Smooth muscle cell (in vitro differentiated cells): ENCODE measurements around the gene LAMA2. TPM values are rescaled to one million over a fixed set of nuclear protein-coding genes. Genes with fewer than 3 reads are reported as not detected.

ENCODE experiments used
- DNase-seq: peaks from one replicate; lab custom pipeline; 2025; ENCODE audit not compliant: unreplicated experiment; lab: John Stamatoyannopoulos, UW
- H2AFZ ChIP-seq: fragments of 200-600 bp; sonication (generic); 2 replicates; pipeline ENCODE4 v1.6.0; 2016; ENCODE audit warnings: antibody characterized with exemption, low read depth, mild to moderate bottlenecking
- H3F3A ChIP-seq: fragments of 200-600 bp; sonication (generic); 2 replicates; pipeline ENCODE4 v1.6.0; 2017; ENCODE audit warnings: antibody characterized with exemption, low read depth
- H3K27ac ChIP-seq: fragments of 200-600 bp; sonication (generic); 2 replicates; pipeline ENCODE4 v1.5.1; 2016; ENCODE audit warnings: low read depth, mild to moderate bottlenecking
- H3K27me3 ChIP-seq: fragments of 200-600 bp; sonication (generic); 2 replicates; pipeline ENCODE4 v1.6.1; 2016; ENCODE audit warnings: low read depth, mild to moderate bottlenecking
- H3K36me3 ChIP-seq: fragments of 200-600 bp; sonication (generic); 2 replicates; pipeline ENCODE4 v1.5.1; 2016; ENCODE audit warnings: low read depth
- H3K4me1 ChIP-seq: fragments of 200-600 bp; sonication (generic); 2 replicates; pipeline ENCODE4 v1.5.1; 2016; ENCODE audit warnings: low read depth
- H3K4me2 ChIP-seq: fragments of 200-600 bp; sonication (generic); 2 replicates; pipeline ENCODE4 v1.6.0; 2016; ENCODE audit warnings: mild to moderate bottlenecking
- H3K4me3 ChIP-seq: fragments of 200-600 bp; sonication (generic); 2 replicates; pipeline ENCODE4 v1.5.1; 2016; ENCODE audit warnings: mild to moderate bottlenecking
- H3K79me2 ChIP-seq: fragments of 200-600 bp; sonication (generic); 2 replicates; pipeline ENCODE4 v1.6.0; 2016; ENCODE audit warnings: low read depth, mild to moderate bottlenecking
- H3K9ac ChIP-seq: fragments of 200-600 bp; sonication (generic); 2 replicates; pipeline ENCODE4 v1.6.0; 2016; ENCODE audit warnings: low read depth
- H3K9me3 ChIP-seq: fragments of 200-600 bp; sonication (generic); replicated peaks from 2 replicates; pipeline ENCODE4 v1.5.1; 2016; ENCODE audit warnings: low read depth
- H4K20me1 ChIP-seq: fragments of 200-600 bp; sonication (generic); 2 replicates; pipeline ENCODE4 v1.6.0; 2016; ENCODE audit warnings: low read depth
- CTCF ChIP-seq: fragments of 200-600 bp; sonication (generic); IDR thresholded peaks from 2 replicates; pipeline ENCODE4 v1.5.1; 2017; ENCODE audit warnings: borderline replicate concordance, mild to moderate bottlenecking, antibody characterized with exemption; ENCODE audit not compliant: insufficient read depth, poor library complexity, severe bottlenecking
- WGBS: methylation state at CpG from one replicate; pipeline ENCODE4 v1.1.7; 2016; ENCODE audit warnings: low lambda C conversion rate; 5-methylcytosine and 5-hydroxymethylcytosine counted together
- polyA plus RNA-seq: library from polyadenylated mRNA; unstranded; fragments of >200 nt; fragmentation: Nextera tagmentation; extraction: Ambion mirVana; gene quantifications from 2 replicates; pipeline ENCODE4 v1.2.1, GENCODE V29; 2016
- total RNA-seq: library from RNA; depleted of rRNA; stranded (reverse); fragments of >200 nt; gene quantifications from 2 replicates; pipeline ENCODE4 v1.2.3, GENCODE V29; 2014

The LAMA2 gene
- total and polyA plus RNA-seq, 2 experiments from 2014 or later, result 21.7 to 92.9 TPM

GRCh38 chr6:129356129-129356528 lies 473.2 kb downstream of the LAMA2 start:
- H3K27me3 ChIP-seq, result no peaks in the 10 kb centered on the region
- no peak overlapping the region for H2AFZ ChIP-seq
- no peaks in the 10 kb centered on the region for H3F3A ChIP-seq
- no peaks in the 10 kb centered on the region for H3K9me3 ChIP-seq
- whole genome bisulfite sequencing, result 59% methylated on average over 2 of the region's 2 CpGs
- DNase-seq, result no peak
- H3K4me1 ChIP-seq, result no peaks in the 10 kb centered on the region
- no peak overlapping the region for H3K27ac ChIP-seq
- H3K9ac ChIP-seq, result no peak overlapping the region
- H4K20me1 ChIP-seq, result no peaks in the 10 kb centered on the region
- no peaks in the 10 kb centered on the region for H3K79me2 ChIP-seq
- no peak overlapping the region for H3K4me2 ChIP-seq
- no peak for TF ChIP-seq CTCF
- H3K36me3 ChIP-seq, result no peaks in the 10 kb centered on the region
- H3K4me3 ChIP-seq, result no peak overlapping the region

- Histone ChIP-seq H3F3A (no peaks in the 10 kb centered on the region), H2AFZ (no peak overlapping the region), H4K20me1 (no peaks in the 10 kb centered on the region), H3K4me1 (no peaks in the 10 kb centered on the region), H3K36me3 (no peaks in the 10 kb centered on the region), H3K4me3 (no peak overlapping the region), H3K79me2 (no peaks in the 10 kb centered on the region), H3K9me3 (no peaks in the 10 kb centered on the region), H3K4me2 (no peak overlapping the region), H3K9ac (no peak overlapping the region), H3K27me3 (no peaks in the 10 kb centered on the region), H3K27ac (no peak overlapping the region)
- no peak for DNase-seq
- no peak for TF ChIP-seq CTCF
- WGBS, result 84% methylated on average over 2 of the region's 2 CpGs
Observed at GRCh38 chr6:129359811-129360681, 477.1 kb downstream of the LAMA2 start.

GRCh38 chr6:129360682-129360955 lies 477.7 kb downstream of the LAMA2 start:
- Histone ChIP-seq H3K27ac (no peak overlapping the region), H3K9ac (no peak overlapping the region), H4K20me1 (no peaks in the 10 kb centered on the region), H3K9me3 (no peaks in the 10 kb centered on the region), H3K4me1 (no peaks in the 10 kb centered on the region), H3F3A (no peaks in the 10 kb centered on the region), H3K4me3 (no peak overlapping the region), H3K4me2 (no peak overlapping the region), H3K79me2 (no peaks in the 10 kb centered on the region), H3K27me3 (no peaks in the 10 kb centered on the region), H2AFZ (no peak overlapping the region), H3K36me3 (no peaks in the 10 kb centered on the region)
- TF ChIP-seq CTCF, result no peak
- no peak for DNase-seq
- WGBS, result 94% methylated on average over 2 of the region's 2 CpGs

- H3K4me2 ChIP-seq, result no peak overlapping the region
- H3K4me3 ChIP-seq, result no peak overlapping the region
- H3K9ac ChIP-seq, result no peak overlapping the region
- H3K9me3 ChIP-seq, result no peaks in the 10 kb centered on the region
- TF ChIP-seq CTCF, result no peak
- H3K27me3 ChIP-seq, result no peaks in the 10 kb centered on the region
- WGBS, result 93% methylated on average over 3 of the region's 3 CpGs
- no peaks in the 10 kb centered on the region for H3K79me2 ChIP-seq
- H3K27ac ChIP-seq, result no peak overlapping the region
- no peaks in the 10 kb centered on the region for H3K36me3 ChIP-seq
- no peaks in the 10 kb centered on the region for H3K4me1 ChIP-seq
- no peaks in the 10 kb centered on the region for H3F3A ChIP-seq
- no peak overlapping the region for H2AFZ ChIP-seq
- no peaks in the 10 kb centered on the region for H4K20me1 ChIP-seq
- no peak for DNase-seq
Observed at GRCh38 chr6:129364037-129364436, 481.1 kb downstream of the LAMA2 start.
